CD4-positive, alpha-beta T cell treated with Interferon alpha-2 for 1 hour (primary cell): Measurements from ENCODE around the gene NAT8L.
"Not testable (repeated sequence)": the region's sequence is repeated elsewhere in the genome, so short reads cannot be mapped to it uniquely, and the experiment has no call there.

Experiments
- DNase-seq, 2 donors: peaks; one replicate each; pipeline ENCODE4 v3.0.0-alpha.2; 2020 to 2022

NAT8L gene, protein sequence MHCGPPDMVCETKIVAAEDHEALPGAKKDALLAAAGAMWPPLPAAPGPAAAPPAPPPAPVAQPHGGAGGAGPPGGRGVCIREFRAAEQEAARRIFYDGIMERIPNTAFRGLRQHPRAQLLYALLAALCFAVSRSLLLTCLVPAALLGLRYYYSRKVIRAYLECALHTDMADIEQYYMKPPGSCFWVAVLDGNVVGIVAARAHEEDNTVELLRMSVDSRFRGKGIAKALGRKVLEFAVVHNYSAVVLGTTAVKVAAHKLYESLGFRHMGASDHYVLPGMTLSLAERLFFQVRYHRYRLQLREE

GRCh38 chr4:2059046-2059725, at the start of gene NAT8L:
Gene NAT8L (plus strand): TSS chr4:2059327. CDS start chr4:2059512, 185 bp downstream.
- peak in 1 of 2 donors; percentile 11 for DNase-seq

- DNase-seq = peak; percentile 47 to 69
These were observed 49.4 kb upstream of the NAT8L start for GRCh38 chr4:2009651-2010233.

DNA sequence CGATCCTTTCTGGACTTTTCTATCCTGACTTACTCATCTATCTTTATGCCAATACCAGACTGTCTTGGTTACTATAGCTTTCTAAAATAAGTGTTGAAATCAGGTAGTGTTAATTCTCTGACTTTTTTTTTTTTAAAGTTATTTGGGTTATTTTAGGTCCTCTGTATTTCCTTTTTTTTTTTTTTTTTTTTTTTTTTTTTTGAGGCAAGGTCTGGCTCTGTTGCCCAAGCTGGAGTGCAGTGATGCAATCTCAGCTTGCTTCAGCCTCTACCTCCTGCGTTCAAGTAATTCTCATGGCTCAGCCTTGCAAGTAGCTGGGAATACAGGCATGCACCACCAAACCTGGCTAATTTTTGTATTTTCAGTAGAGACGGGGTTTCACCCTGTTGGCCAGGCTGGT, 47.5 kb upstream of the NAT8L start:
- DNase-seq = peak in 1 of 2 donors; percentile 24

DNA sequence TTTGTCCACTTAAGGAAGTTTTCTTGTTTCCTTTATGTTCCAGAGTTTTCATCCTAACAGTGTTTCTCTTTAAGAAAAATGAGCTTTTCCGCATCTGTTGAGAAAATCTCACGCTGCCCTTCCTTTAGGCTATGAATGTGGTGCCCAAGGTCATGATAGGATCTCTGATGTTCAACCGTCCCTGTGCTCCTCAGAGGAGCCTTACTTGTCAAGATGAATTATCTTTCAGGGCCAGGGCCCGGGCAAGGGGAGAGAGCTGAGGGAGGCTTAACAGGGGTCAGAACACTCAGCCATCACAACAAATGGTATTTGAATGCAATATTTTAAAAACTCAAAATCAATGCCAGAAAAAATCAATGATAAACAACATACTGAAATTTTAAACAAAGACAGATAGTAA, 44.1 kb upstream of the NAT8L start:
- no peak for DNase-seq

DNA sequence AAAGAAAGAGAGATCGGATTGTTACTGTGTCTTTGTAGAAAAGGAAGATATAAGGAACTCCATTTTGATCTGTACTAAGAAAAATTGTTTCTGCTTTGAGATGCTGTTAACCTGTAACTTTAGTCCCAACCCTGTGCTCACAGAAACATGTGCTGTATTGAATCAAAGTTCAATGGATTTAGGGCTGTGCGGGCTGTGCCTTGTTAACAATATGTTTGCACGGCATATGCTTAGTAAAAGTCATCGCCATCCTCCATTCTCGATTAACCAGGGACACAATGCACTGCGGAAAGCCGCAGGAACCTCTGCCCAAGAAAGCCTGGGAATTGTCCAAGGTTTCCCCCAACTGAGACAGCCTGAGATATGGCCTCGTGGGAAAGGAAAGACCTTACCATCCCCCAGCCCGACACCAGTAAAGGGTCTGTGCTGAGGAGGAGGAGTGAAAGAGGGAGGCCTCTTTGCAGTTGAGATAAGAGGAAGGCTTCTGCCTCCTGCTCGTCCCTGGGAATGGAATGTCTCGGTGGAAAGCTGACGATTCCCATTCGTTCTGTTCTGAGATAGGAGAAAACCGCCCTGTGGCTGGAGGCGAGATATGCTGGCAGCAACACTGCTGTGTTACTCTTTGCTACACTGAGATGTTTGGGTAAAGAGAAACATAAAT, 37.6 kb upstream of the NAT8L start:
- DNase-seq = not testable (repeated sequence)

DNA sequence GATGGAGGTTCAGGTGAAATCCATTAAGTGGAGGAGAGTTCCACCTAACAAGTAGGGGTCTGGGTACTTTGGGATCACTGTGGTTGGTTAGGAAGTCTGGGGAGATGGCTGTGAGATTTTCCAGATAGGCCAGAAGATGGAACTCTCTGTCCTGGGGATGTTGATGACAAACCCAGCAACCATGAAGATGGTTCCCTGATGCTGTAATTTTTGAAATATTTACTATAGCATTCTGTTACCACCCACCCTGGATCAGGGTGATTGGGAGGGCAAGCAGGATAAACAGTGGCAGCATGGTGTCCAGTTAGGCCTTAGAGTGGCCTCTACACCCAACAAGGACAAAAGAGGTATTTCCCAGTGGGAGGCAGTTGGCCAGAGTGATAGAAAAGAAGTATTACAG, 34.4 kb upstream of the NAT8L start:
- no peak for DNase-seq

GRCh38 chr4:2025817-2026216, 33.3 kb upstream of the NAT8L start:
- DNase-seq = no peak

DNA sequence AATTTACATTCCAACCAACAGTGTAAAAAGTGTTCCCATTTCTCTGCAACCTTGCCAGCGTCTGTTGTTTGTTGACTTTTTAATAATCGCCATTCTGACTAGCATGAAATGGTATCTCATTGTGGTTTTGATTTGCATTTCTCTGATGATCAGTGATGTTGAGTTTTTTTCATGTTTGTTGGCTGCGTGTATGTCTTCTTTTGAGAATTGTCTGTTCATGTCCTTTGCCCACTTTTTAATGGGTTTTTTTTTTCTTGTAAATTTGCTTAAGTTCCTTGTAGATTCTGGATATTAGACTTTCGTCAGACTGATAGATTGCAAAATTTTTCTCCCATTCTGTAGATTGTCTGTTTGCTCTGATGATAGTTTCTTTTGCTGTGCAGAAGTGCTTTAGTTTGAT, 32.0 kb upstream of the NAT8L start:
- not testable (repeated sequence) for DNase-seq

DNA sequence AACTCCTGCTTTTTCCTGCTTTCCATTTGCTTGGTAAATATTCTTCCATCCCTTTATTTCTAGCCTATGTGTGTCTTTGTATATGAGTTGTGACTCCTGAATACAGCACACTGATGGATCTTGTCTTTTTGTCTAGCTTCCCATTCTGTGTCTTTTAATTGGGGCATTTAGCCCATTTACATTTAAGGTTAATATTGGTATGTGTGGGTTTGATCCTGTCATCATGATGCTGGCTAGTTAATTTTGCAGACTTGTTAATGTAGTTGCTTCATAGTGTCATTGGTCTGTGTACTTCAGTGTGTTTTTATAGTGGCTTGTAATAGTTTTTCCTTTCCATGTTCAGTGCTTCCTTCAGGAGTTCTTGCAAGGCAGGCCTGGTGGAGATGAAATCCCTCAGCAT, 28.0 kb upstream of the NAT8L start:
- DNase-seq = not testable (repeated sequence)

DNA sequence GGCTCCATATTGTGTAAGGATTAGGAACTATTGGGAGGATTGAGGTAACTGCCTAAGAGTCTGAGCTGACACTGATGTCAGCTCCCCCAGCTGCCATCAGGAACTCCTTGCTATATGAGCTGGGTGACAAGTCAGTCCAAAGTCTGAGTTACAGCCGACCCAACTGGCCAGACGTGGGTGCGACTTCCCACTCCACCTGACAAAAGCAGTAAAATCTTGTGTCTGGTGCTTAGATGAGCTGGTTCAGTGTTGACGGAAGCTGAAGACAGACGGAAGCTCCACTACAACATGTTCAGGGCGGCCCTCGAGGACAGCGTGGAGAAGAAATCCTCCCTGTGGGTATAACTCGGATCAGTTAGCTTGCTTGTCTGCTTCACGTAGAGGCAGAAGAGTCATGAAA, 22.8 kb upstream of the NAT8L start:
- DNase-seq = no peak

DNA sequence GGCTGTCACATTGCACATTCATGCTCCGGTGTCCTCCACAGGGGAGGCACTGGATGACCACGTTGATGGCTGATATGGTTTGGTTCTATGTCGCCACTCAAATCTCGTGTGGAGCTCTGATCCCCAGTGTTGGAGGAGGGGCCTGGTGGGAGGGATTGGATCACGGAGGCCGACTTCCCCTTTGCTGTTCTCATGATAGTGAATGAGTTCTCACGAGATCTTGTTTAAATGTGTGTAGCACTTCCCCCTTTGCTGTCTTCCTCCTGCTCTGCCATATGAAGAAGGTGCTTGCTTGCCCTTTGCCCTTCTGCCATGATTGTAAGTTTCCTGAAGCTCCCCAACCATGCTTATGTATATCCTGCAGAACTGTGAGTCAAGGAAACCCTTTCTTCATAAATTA, 22.3 kb upstream of the NAT8L start:
- no peak for DNase-seq

- DNase-seq = no peak
These were observed 18.5 kb upstream of the NAT8L start for GRCh38 chr4:2040391-2041238.

GRCh38 chr4:2041239-2042130, 17.6 kb upstream of the NAT8L start:
- peak; percentile 87 to 88 for DNase-seq

DNA sequence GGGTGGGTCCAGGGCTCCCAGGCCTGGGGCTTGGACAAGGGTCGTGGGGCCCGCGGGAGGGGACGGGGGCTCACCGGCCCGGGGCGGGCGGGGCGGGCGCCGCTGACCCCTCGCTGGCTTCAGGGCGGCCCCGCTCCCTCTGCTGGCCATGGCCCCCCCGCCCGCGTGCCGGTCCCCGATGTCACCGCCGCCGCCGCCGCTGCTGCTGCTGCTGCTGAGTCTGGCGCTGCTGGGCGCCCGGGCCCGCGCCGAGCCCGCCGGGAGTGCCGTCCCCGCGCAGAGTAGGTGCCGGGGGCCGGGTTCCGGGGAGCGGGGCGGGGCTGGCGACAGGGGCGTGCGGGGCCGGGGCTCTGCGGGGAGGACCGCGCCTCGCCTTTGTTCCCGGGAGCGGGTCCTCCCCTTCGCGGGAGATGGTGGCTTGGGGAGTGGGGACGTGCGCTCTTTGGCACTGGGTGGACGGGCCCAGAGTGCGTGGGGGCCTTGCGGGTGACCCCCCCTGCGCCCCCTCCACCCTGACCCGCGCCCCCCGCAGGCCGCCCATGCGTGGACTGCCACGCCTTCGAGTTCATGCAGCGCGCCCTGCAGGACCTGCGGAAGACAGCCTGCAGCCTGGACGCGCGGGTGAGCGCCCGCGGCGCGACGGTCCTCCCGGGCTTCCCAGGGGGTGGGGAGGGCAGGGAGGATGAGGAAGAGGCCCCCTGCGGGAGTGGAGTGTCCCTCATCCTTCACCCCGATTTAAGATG, 16.8 kb upstream of the NAT8L start:
- peak in 1 of 2 donors; percentile 50 for DNase-seq

- DNase-seq = no peak
These were observed 16.2 kb upstream of the NAT8L start for GRCh38 chr4:2042947-2043395.

DNA sequence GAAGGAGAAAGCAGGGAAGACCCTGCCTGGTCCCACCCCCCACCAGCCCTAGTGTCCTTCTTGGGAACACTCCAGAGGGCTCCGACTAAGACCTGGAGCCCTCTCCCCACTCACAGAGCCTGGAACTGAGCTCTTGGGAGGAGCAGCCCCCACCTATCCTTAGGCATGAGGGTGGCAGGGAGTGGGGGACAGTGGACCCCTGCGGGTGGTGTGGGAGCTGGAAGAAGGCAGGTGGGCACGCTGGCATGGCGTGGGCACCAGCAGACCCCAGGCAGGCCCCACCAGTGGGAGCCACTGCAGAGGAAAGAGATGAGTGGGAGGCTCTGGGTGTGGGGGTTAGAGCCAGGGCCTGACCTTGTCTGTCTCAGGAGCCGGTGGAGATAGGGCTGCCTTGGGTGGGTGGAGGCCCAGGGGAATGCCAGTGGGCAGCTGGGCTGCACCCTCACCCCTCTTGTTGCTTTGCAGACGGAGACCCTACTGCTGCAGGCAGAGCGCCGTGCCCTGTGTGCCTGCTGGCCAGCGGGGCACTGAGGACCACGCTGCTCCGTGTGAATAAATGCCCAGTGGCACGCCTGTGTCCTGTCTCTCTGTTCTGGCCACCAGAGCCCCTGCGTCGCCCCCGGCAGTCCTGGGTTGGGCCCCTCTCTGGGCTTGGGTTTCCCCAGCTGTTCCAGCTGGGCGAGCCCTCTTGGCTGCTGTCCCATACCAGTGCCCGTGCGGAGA, 15.6 kb upstream of the NAT8L start:
- DNase-seq = no peak

- no peak for DNase-seq
These were observed 15.0 kb upstream of the NAT8L start for GRCh38 chr4:2044119-2044485.

GRCh38 chr4:2044542-2045517, 14.3 kb upstream of the NAT8L start:
- no peak for DNase-seq

DNA sequence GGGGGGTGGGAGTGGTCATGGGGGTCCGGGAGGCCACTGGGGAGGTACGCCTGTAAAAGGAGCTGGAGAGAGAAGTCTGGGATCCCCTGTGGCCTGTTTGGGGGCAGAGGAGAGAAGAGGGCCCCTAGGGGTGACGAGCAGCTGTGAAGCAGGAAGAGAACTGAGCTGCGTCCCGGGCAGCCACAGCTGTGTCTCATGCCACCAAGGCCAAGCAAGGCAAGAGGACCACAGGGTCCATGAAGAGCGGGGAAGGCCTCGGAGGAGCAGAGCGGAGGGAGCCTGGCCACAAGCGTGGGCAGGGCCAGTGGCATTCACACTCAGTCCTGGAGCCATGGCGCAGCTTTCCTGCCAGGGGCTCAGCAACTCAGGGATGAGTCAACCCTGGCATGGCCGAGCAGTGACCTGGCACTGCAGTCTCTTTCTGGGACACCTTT, 13.6 kb upstream of the NAT8L start:
- no peak for DNase-seq
